ENCODE results near the gene FAT1.
"Not testable (repeated sequence)": the region's sequence is repeated elsewhere in the genome, so short reads cannot be mapped to it uniquely, and the experiment has no call there.

The FAT1 gene

GRCh38 chr4:186698028-186698427, 25.6 kb downstream of the FAT1 start:
- no peak for DNase-seq (ENCODE audit: low read depth, low spot score)

- no peak for DNase-seq (ENCODE audit: low read depth, low spot score)
Measured at GRCh38 chr4:186695392-186695791, 28.3 kb downstream of the FAT1 start.

GRCh38 chr4:186693894-186694293, 29.8 kb downstream of the FAT1 start:
- no peak for DNase-seq (ENCODE audit: low read depth, low spot score)

- DNase-seq (ENCODE audit: low read depth, low spot score), result no peak
Measured at GRCh38 chr4:186693159-186693815, 30.4 kb downstream of the FAT1 start.

- no peak for DNase-seq (ENCODE audit: low read depth, low spot score)
Measured at GRCh38 chr4:186691396-186691795, 32.3 kb downstream of the FAT1 start.

GRCh38 chr4:186689476-186689875, 34.2 kb downstream of the FAT1 start:
- DNase-seq (ENCODE audit: low read depth, low spot score), result no peak

GRCh38 chr4:186688150-186688943, 35.3 kb downstream of the FAT1 start:
- no peak for DNase-seq (ENCODE audit: low read depth, low spot score)

- no peak for DNase-seq (ENCODE audit: low read depth, low spot score)
Measured at GRCh38 chr4:186687265-186687664, 36.4 kb downstream of the FAT1 start.

GRCh38 chr4:186685767-186686183, 37.9 kb downstream of the FAT1 start:
- no peak for DNase-seq (ENCODE audit: low read depth, low spot score)

GRCh38 chr4:186684889-186685309, 38.8 kb downstream of the FAT1 start:
- no peak for DNase-seq (ENCODE audit: low read depth, low spot score)

- no peak for DNase-seq (ENCODE audit: low read depth, low spot score)
Measured at GRCh38 chr4:186684220-186684619, 39.4 kb downstream of the FAT1 start.

GRCh38 chr4:186680641-186681040, 43.0 kb downstream of the FAT1 start:
- DNase-seq (ENCODE audit: low read depth, low spot score), result no peak

GRCh38 chr4:186676531-186677161, 47.0 kb downstream of the FAT1 start:
- no peak for DNase-seq (ENCODE audit: low read depth, low spot score)

- DNase-seq (ENCODE audit: low read depth, low spot score), result no peak
Measured at GRCh38 chr4:186669735-186670134, 53.9 kb downstream of the FAT1 start.

- DNase-seq (ENCODE audit: low read depth, low spot score), result no peak
Measured at GRCh38 chr4:186669159-186669731, 54.4 kb downstream of the FAT1 start.

- DNase-seq (ENCODE audit: low read depth, low spot score), result no peak
Measured at GRCh38 chr4:186666750-186667149, 56.9 kb downstream of the FAT1 start.

GRCh38 chr4:186666252-186666651, 57.4 kb downstream of the FAT1 start:
- no peak for DNase-seq (ENCODE audit: low read depth, low spot score)

- no peak for DNase-seq (ENCODE audit: low read depth, low spot score)
Measured at GRCh38 chr4:186660403-186660802, 63.3 kb downstream of the FAT1 start.

GRCh38 chr4:186659935-186660334, 63.7 kb downstream of the FAT1 start:
- no peak for DNase-seq (ENCODE audit: low read depth, low spot score)

GRCh38 chr4:186659456-186659855, 64.2 kb downstream of the FAT1 start:
- DNase-seq (ENCODE audit: low read depth, low spot score), result not testable (repeated sequence)

- no peak for DNase-seq (ENCODE audit: low read depth, low spot score)
Measured at GRCh38 chr4:186658657-186659056, 65.0 kb downstream of the FAT1 start.

GRCh38 chr4:186657764-186658163, 65.9 kb downstream of the FAT1 start:
- no peak for DNase-seq (ENCODE audit: low read depth, low spot score)
